HEK293 (cell line): ENCODE results near the gene SPTBN5.

Experiments
- PRDM6 ChIP-seq: fragments of 450-650 bp; formaldehyde crosslinking; IDR thresholded peaks from 2 replicates; pipeline ENCODE4 v1.5.1; 2017; ENCODE audit warnings: missing biosample characterization, missing genetic modification characterization
- SETDB1 ChIP-seq: IDR thresholded peaks from one replicate; pipeline ENCODE4 v1.6.1; 2017; ENCODE audit warnings: mild to moderate bottlenecking, low read length, moderate library complexity, mixed read lengths; ENCODE audit not compliant: insufficient read length
- ZNF138 ChIP-seq: fragments of 450-650 bp; formaldehyde crosslinking; IDR thresholded peaks from 2 replicates; pipeline ENCODE4 v1.5.1; 2016; ENCODE audit warnings: missing biosample characterization, missing genetic modification characterization, borderline replicate concordance
- ZNF146 ChIP-seq: fragments of 450-650 bp; formaldehyde crosslinking; IDR thresholded peaks from 2 replicates; pipeline ENCODE4 v1.5.1; 2016; ENCODE audit warnings: missing biosample characterization, missing genetic modification characterization
- ZNF354C ChIP-seq: fragments of 450-650 bp; formaldehyde crosslinking; IDR thresholded peaks from 2 replicates; pipeline ENCODE4 v1.5.1; 2016; ENCODE audit warnings: missing biosample characterization, missing genetic modification characterization, low read depth, borderline replicate concordance
- ZNF433 ChIP-seq: fragments of 450-650 bp; formaldehyde crosslinking; IDR thresholded peaks from 2 replicates; pipeline ENCODE4 v1.5.1; 2016; ENCODE audit warnings: missing biosample characterization, missing genetic modification characterization, low read depth
- ZNF548 ChIP-seq: fragments of 450-650 bp; formaldehyde crosslinking; IDR thresholded peaks from 2 replicates; pipeline ENCODE4 v1.5.1; 2016; ENCODE audit warnings: missing biosample characterization, missing genetic modification characterization
- ZNF785 ChIP-seq: fragments of 450-650 bp; formaldehyde crosslinking; IDR thresholded peaks from 2 replicates; pipeline ENCODE4 v1.5.1; 2016; ENCODE audit warnings: missing biosample characterization, missing genetic modification characterization
- ZNF830 ChIP-seq: fragments of 450-650 bp; IDR thresholded peaks from 2 replicates; pipeline ENCODE4 v1.5.0; 2018; ENCODE audit warnings: missing biosample characterization, missing genetic modification characterization, low read depth, mild to moderate bottlenecking, moderate library complexity
- TF ChIP-seq, protein P1 (sequence below): fragments of 450-650 bp; formaldehyde crosslinking; IDR thresholded peaks from 2 replicates; pipeline ENCODE4 v1.5.1; 2016; ENCODE audit warnings: missing biosample characterization, missing genetic modification characterization

- TF ChIP-seq, protein P1, sequence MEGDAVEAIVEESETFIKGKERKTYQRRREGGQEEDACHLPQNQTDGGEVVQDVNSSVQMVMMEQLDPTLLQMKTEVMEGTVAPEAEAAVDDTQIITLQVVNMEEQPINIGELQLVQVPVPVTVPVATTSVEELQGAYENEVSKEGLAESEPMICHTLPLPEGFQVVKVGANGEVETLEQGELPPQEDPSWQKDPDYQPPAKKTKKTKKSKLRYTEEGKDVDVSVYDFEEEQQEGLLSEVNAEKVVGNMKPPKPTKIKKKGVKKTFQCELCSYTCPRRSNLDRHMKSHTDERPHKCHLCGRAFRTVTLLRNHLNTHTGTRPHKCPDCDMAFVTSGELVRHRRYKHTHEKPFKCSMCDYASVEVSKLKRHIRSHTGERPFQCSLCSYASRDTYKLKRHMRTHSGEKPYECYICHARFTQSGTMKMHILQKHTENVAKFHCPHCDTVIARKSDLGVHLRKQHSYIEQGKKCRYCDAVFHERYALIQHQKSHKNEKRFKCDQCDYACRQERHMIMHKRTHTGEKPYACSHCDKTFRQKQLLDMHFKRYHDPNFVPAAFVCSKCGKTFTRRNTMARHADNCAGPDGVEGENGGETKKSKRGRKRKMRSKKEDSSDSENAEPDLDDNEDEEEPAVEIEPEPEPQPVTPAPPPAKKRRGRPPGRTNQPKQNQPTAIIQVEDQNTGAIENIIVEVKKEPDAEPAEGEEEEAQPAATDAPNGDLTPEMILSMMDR (tag by site-specific recombination), result no peak
- TF ChIP-seq ZNF548 (tag by site-specific recombination) (no peak), PRDM6 (no peak), ZNF146 (no peak), ZNF138 (tag by site-specific recombination) (no peak), ZNF785 (tag by site-specific recombination) (no peak), ZNF433 (no peak), SETDB1 (no peak), ZNF830 (no peak), ZNF354C (tag by site-specific recombination) (no peak)
Observed at GRCh38 chr15:41887161-41887560, 6.7 kb downstream of the SPTBN5 start.
